Fibroblast of skin of scalp (primary cell): Measurements from ENCODE around the gene PDRG1.

Experiments used
- DNase-seq: peaks from one replicate; pipeline ENCODE4 v3.0.0-alpha.2; 2013

PDRG1 gene

DNA sequence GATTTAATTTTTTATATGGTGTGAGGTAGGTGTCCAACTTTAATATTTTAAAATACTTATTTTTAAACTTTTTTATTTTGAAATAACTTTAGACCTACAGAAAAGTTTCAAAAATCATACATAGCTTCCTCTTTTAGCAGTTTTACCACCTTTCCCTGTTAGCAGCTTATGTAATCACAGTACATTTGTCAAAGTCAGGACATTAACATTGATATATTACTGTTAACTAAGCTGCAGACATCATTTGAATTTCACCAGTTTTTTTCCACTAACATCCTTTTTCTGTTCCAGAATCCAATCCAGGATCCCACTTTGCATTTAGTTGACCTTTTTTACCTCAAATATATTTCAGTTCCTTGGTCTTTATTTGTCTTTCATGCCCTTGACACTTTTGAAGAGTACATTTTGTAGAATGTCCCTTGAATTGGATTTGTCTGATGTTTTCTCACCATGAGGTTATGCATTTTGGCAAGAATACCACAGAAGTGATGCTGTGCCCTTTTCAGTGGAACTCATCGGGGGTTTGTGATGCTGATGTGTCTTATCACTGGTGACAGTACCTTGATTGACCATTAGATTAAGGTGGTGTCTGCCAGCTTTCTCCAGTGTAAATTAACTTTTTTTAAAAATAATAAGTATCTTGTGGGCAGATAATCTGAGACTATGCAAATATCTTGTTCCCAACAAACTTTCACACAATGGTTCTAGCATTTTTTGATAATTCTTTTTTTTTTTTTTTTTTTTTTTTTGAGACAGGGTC is 48.0 kb downstream of the PDRG1 start:
- DNase-seq: no peak

DNA sequence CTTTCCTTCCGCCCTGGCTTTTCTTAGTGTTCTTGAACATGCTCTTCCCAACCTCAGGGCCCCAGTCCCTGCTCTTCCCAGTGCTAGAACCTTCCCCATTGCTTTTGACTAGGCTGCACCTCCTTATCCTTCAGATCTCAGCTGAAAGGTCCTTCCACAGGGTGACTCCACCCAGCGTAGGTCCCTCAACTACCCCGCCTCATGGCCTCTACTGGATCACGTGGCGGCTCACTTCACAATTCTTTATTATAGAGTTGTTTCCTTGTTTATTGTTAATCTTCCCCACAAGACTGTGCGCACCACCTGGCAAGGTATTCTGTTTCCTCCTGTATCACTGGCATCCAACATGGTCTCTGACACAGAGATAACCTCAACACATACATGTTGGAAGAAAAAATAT is 50.2 kb downstream of the PDRG1 start:
- DNase-seq: no peak

- DNase-seq: no peak
These were observed 54.3 kb downstream of the PDRG1 start for GRCh38 chr20:31897541-31897940.

GRCh38 chr20:31896049-31896448 is 55.8 kb downstream of the PDRG1 start:
- no peak for DNase-seq

- peak; percentile 12 for DNase-seq
These were observed 56.7 kb downstream of the PDRG1 start for GRCh38 chr20:31894980-31895675.
